ENCODE measurements around the gene SPATA9. TPM values are rescaled to one million over a fixed set of nuclear protein-coding genes. Genes with fewer than 3 reads are reported as not detected.

SPATA9 gene
- total RNA-seq, 1 donor from 2014 or later: 3.5 TPM

GRCh38 chr5:95620030-95620869 lies 62.5 kb downstream of the SPATA9 start, which contains the start of gene GPR150:
TSS of gene GPR150 (plus strand) at chr5:95620087. CDS start at chr5:95620276, 189 bp downstream.
- DNase-seq (ENCODE audit: low spot score): peak; percentile 90

- DNase-seq (ENCODE audit: low spot score): no peak
Measured at GRCh38 chr5:95619514-95620029, 63.2 kb downstream of the SPATA9 start.

GRCh38 chr5:95619096-95619495 lies 63.7 kb downstream of the SPATA9 start:
- DNase-seq (ENCODE audit: low spot score): no peak

GRCh38 chr5:95617057-95617456 lies 65.7 kb downstream of the SPATA9 start:
- DNase-seq (ENCODE audit: low spot score): no peak

- DNase-seq (ENCODE audit: low spot score): no peak
Measured at GRCh38 chr5:95615164-95615467, 67.7 kb downstream of the SPATA9 start.

- DNase-seq (ENCODE audit: low spot score): no peak
Measured at GRCh38 chr5:95613514-95613913, 69.3 kb downstream of the SPATA9 start.

- no peak for DNase-seq (ENCODE audit: low spot score)
Measured at GRCh38 chr5:95611396-95611795, 71.4 kb downstream of the SPATA9 start.

GRCh38 chr5:95610546-95610945 lies 72.2 kb downstream of the SPATA9 start:
- DNase-seq (ENCODE audit: low spot score): no peak

- DNase-seq (ENCODE audit: low spot score): no peak
Measured at GRCh38 chr5:95609711-95610110, 73.1 kb downstream of the SPATA9 start.

Other genes starting within 250 kb of the SPATA9 start
- gene SKIC3, start 128.0 kb downstream of the SPATA9 start, total RNA-seq: 79.3 TPM
- gene ARSK, start 127.9 kb downstream of the SPATA9 start, total RNA-seq: 3.2 TPM
- 0.32 TPM for gene GPR150, start 62.9 kb downstream of the SPATA9 start, total RNA-seq
- gene RFESD, start 36.2 kb downstream of the SPATA9 start, total RNA-seq: 1.1 TPM
- gene RHOBTB3, start 48.3 kb upstream of the SPATA9 start, total RNA-seq: 160 TPM
- 155 TPM for gene GLRX, start 139.7 kb upstream of the SPATA9 start, total RNA-seq

All from mesenteric fat pad (tissue), 1 donor.